ENCODE results near the gene NGB. TPM values are rescaled to one million over a fixed set of nuclear protein-coding genes. Genes with fewer than 3 reads are reported as not detected.
A peak's percentile ranks its signal among the peaks of the same experiment; 100 is the strongest.

Gene NGB
- total and polyA plus RNA-seq, 2 of the 8 experiments (the other 6 are each of a cell fraction or from before 2014, with no cell fraction given), result 0.30 to 0.60 TPM

- peaks cover 15 to 49% (median 41%) of the 10 kb centered on the region in 4 experiments for H3K27me3 ChIP-seq (replicated peaks in 1 of 4; ENCODE audit: control insufficient read depth in 3 of 4, extremely low read depth in 1 of 4, insufficient read depth in 3 of 4, low read length in 3 of 4)
- POLR2A ChIA-PET (ENCODE audit: partially characterized antibody), result no interaction called here
- TF ChIP-seq POLR2A (IDR thresholded peaks at IDR 0.05; ENCODE audit: control extremely low read depth in 1 of 2, low read depth in 2 of 2, low read length in 2 of 2) (no peak), RAD21 (IDR thresholded peaks at IDR 0.05 in 1 of 2, conservative IDR thresholded peaks at IDR 0.05 in 1 of 2; ENCODE audit: low read depth in 2 of 2, low read length in 2 of 2) (peak in 1 of 2 experiments; percentile 5; a peak in 1 of 4 replicates), NRF1 (IDR thresholded peaks at IDR 0.05; ENCODE audit: low read depth, low read length) (no peak)
- H2BK15ac ChIP-seq (ENCODE audit: low read length), result no peak overlapping the region; the same call in 1 of the 2 replicates
- no peak overlapping the region for H2BK5ac ChIP-seq (ENCODE audit: low read depth, low read length)
- DNase-seq (ENCODE audit: low read depth in 1 of 2, low spot score in 2 of 2) (no peak), FAIRE-seq (no peak)
- H3K9me3 ChIP-seq (ENCODE audit: insufficient read depth in 2 of 2, low read depth in 1 of 2, low read length in 1 of 2), result no peaks in the 10 kb centered on the region
- H2BK20ac ChIP-seq (ENCODE audit: low read length), result no peak overlapping the region
- CTCF ChIA-PET (ENCODE audit: partially characterized antibody), result interaction anchor here (0.5 to 5.8 kb wide), 14 partner anchors 11 to 245 kb away, joined by 3 to 25 read pairs (median 4); no protein-coding TSS in a partner anchor
- no peak overlapping the region for H4K91ac ChIP-seq (replicated peaks; ENCODE audit: insufficient read length, low read length)
- peaks cover 0 to 9% (median 5%) of the 10 kb centered on the region in 4 experiments; a peak in 3 of 7 replicates for H3K4me1 ChIP-seq (replicated peaks in 1 of 4; ENCODE audit: control insufficient read depth in 3 of 4, insufficient read depth in 4 of 4, low read length in 3 of 4)
- H3K56ac ChIP-seq (replicated peaks; ENCODE audit: insufficient read length, low read depth, low read length), result no peak overlapping the region
- H3K18ac ChIP-seq (ENCODE audit: extremely low read depth, low read length), result no peak overlapping the region
- no peaks in the 10 kb centered on the region for H4K20me1 ChIP-seq (replicated peaks in 1 of 2; ENCODE audit: control insufficient read depth in 1 of 2, insufficient read depth in 2 of 2, low read length in 2 of 2)
- no peak overlapping the region for H3K23ac ChIP-seq (ENCODE audit: insufficient read length)
- H3K27ac ChIP-seq (ENCODE audit: low read depth, low read length), result no peak overlapping the region
- 0 out of 8 replicates have a peak, but pooled peaks cover 0 to 5% (median 0%) of the 10 kb centered on the region in 4 experiments for H3K36me3 ChIP-seq (ENCODE audit: control insufficient read depth in 2 of 4, insufficient read depth in 4 of 4, low read length in 3 of 4)
- H4K5ac ChIP-seq (ENCODE audit: insufficient read length, low read depth, low read length), result no peak overlapping the region
- no peak overlapping the region for H3K9ac ChIP-seq (replicated peaks in 1 of 4; ENCODE audit: extremely low read depth in 1 of 4, low read depth in 3 of 4, low read length in 3 of 4)
- no peak overlapping the region for H2BK120ac ChIP-seq (replicated peaks; ENCODE audit: low read depth, low read length)
- H3K23me2 ChIP-seq (ENCODE audit: low read depth, low read length), result peaks cover 5% of the 10 kb centered on the region; the same call in 1 of the 2 replicates
- H2AFZ ChIP-seq (ENCODE audit: low read length), result no peak overlapping the region
- no peaks in the 10 kb centered on the region for H3K79me2 ChIP-seq (ENCODE audit: control insufficient read depth in 1 of 2, insufficient read depth in 2 of 2, low read length in 2 of 2)
- no peak overlapping the region for H3K4ac ChIP-seq (replicated peaks; ENCODE audit: insufficient read length, low read depth, low read length)
- H3K14ac ChIP-seq (ENCODE audit: insufficient read length), result no peak overlapping the region
- H4K8ac ChIP-seq (ENCODE audit: extremely low read depth, insufficient read depth, low read length), result peak overlapping the region; percentile 46
- H3K79me1 ChIP-seq (ENCODE audit: low read depth, low read length), result no peaks in the 10 kb centered on the region
- H3K4me3 ChIP-seq (ENCODE audit: extremely low read depth in 1 of 4, insufficient read depth in 2 of 4, low read depth in 3 of 4, low read length in 4 of 4), result no peak overlapping the region
- H2BK12ac ChIP-seq (ENCODE audit: low read depth, low read length), result no peak overlapping the region
- H2AK5ac ChIP-seq (ENCODE audit: low read depth, low read length), result no peak overlapping the region
- 76% methylated on average over 8 of the region's 8 CpGs; no CpG with 5 or more reads in 1 of the 2 experiments for WGBS, 2 experiments (ENCODE audit: extremely low coverage in 1 of 2, insufficient coverage in 1 of 2, insufficient read length in 1 of 2, insufficient replicate concordance in 2 of 2, low coverage in 1 of 2, low lambda C conversion rate in 2 of 2, missing lambda C conversion rate in 1 of 2)
- no peak overlapping the region; a peak in 1 of 4 replicates for H3K4me2 ChIP-seq (ENCODE audit: insufficient read depth in 1 of 2, low read depth in 2 of 2, low read length in 2 of 2)
Observed at GRCh38 chr14:77268989-77269600, 1.9 kb downstream of the NGB start.

All from H1 (cell line).